ENCODE results near the gene SERPINE1.

Gene SERPINE1

DNA sequence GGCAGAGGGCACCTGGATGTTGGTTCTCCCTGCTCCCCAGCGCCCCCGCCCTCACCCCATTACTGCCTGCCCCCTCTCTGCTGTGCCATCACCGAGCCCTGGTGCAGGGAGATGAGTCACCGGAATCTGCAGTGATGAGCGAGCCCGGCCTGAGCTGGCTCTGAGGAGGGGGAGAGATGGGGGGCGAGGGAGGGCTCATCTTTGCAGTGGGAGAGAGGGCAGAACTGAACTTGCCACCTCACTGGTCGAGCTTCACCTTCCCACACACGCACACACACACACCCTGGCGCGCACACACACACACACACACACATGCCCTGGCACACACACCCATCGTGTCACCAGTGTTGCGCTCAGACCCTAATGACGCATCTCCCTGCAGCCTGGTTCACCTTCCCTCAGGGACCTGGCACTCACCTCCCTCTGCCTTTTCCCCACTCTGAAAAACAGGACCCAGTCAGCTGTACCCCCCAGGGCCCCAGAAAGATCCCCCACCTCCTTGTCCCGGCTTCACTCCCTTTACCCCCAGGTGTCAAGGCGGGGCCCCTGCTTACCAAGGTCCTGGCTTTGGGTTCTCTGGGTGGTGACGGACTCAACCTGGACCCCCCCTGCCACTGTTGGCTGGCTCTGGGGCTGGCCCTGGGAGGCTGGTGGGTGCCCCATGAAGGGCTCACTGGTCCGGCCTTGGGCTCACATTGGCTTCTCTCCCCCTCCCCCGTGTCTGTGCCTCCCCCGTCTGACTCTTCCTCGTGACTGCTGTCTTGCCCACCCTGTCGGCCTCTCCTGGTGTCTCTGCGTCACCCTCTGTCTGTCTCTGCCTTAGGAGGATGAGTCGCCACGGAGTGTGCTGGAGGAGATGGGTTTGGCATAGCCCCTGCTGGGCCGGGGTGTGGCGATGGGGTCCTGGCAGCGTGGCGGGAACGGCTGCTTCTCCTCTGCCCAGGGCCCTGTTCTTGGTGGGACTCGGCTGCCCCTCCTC is 33.1 kb downstream of the SERPINE1 start:
- DNase-seq, result no peak

DNA sequence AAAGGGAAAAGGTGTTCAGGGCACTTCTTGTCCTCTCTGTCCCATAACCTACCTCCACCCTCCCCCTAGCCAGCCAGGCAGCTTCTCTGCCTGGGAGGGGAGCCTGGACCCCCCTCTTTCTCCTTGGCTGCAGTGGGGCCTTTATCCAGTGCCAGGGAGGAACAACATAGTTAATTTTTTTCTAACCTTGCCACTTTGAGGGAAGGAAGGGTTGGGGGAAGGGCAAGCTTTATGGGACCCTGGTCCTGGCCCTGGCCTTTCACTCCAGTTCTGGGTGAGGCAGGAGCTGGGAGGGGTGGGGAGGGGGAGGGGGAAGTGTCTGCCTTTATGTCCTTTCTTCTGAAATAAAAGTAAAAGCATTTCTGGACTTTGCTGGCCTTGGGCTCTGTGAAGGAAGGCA is 34.0 kb downstream of the SERPINE1 start:
- no peak for DNase-seq

GRCh38 chr7:101161692-101162471 is 35.0 kb downstream of the SERPINE1 start:
- no peak for DNase-seq

GRCh38 chr7:101162551-101163278 is 35.8 kb downstream of the SERPINE1 start:
- DNase-seq, result no peak

DNA sequence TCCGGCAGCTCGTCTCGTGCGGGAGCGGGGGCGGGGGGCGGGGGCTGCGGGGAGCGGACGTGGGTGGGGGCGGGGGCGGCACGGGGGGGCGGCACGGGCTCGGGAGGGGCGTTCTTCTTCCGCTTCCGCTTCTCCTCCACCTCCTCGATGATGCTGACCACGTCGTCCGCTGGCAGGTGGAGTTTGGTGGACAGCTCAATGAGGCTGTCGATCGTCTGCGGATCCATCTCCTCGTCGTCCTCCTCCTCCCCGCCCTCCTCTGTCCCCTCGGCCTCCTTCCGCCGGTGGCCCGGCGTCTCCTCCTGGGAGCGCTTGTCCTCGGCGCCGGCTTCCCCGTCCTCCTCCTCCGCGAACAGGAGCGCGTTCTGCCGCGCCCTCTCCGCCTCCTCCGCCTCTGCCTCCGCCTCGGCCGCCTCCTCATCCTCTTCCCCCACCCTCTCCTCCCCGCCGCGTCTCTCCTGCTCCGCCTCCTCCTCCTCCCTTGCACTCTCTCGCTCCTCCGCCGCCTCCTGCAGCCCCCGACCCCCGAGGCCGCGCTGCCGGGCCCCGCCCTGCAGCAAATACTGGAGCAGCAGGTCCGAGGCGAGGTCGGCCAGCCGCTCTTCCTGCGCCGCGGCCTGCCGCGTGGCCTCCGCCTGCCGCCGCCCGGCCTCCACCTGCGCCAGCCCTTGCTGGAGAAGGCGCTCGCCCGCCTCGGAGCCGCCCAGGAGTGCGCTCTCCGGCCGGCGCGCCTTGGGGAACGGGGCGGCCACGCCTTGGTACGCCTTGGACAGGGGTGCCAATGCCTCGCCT is 36.6 kb downstream of the SERPINE1 start:
- DNase-seq, result no peak

GRCh38 chr7:101164071-101164840 is 37.4 kb downstream of the SERPINE1 start:
- no peak for DNase-seq

GRCh38 chr7:101165075-101165957 is 38.4 kb downstream of the SERPINE1 start, which contains the start of gene VGF:
TSS of gene VGF (minus strand) at chr7:101165569. CDS start at chr7:101164843, 726 bp downstream.
- peak; percentile 61 to 91 (median 86) for DNase-seq

- no peak for DNase-seq
Observed at GRCh38 chr7:101165958-101166647, 39.2 kb downstream of the SERPINE1 start.

DNA sequence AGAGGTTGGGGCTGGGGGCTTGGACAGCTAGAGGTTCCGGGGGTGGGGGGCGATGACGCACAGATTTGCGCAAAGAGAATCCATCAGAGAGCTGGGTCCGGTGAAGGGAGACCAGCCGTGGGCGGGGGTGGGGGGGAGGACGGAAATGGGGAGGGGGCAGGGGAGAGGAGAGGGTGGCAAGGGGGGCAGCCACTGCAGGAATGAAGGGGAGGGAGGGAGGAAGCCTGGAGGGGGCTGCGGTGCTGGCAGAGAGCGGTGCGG is 39.7 kb downstream of the SERPINE1 start:
- no peak for DNase-seq

- no peak for DNase-seq
Observed at GRCh38 chr7:101166909-101167644, 40.2 kb downstream of the SERPINE1 start.

GRCh38 chr7:101167645-101168411 is 40.9 kb downstream of the SERPINE1 start:
- DNase-seq, result no peak

GRCh38 chr7:101168412-101169049 is 41.6 kb downstream of the SERPINE1 start:
- no peak for DNase-seq

DNA sequence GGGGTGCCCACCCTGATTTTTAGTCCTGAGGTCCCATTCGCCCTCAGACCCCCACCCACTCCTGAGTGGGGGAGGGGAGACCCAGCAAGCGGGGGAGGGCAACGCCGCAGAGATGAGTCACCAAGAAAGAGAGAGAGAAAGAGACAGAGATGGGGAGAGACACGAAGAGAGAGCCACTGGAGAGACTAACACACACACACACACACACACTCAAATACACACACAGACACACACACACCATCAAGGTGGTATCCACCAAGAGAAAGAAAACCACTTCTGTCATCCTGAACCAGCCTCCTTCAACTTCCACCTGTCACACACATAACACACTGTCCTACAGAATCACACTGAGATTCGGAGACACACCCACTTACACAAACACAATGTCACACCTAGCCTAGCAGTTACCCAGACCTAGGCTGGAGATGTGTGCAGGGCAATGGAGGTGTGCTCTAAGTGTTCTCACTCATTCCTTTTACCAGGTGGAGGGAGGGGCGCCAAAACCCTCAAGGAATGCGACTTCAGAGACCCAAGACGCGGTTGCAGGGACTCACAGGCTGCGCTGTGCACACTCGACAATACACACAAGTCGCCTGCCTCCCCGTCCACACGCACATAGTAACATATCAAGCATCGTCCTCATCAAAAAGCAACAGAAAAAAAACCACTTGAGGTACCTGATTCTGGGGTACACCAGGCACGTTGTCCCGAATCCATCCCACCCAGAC is 42.4 kb downstream of the SERPINE1 start:
- DNase-seq, result no peak

DNA sequence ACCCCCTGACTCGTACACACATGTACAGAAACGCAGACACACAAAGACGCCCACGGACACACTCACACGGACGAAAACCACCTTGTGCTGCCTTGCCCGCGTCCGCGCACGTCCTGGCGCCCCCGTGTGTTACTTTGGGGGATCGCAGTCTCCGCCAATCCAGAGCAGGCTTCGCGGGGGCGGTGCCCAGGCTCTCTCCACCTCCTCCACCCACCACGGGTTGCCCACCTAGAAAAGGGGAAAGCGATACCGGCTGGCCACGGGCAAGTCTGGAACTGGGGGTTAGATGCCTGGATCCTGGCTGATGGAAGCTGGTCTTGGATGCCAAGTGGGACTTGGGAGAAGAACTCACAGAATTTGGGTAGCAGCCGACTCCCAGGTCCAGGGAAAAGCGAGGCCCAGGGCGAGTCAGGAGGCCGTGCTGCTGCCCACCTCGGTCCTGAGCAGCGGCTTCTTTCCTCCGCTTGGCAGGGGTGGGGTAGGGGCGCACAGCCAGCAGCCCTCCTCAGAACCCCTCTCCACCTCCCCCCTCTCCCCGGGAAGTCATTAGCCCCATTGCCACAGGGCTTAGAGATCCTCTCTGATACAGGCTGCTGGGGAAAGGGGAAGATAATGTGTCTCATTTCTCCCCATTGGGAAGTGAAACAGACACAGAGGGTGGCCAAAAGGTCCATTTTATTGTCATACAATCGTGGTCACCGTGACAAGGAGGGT is 43.1 kb downstream of the SERPINE1 start:
- peak; percentile 20 to 69 (median 62) for DNase-seq

- DNase-seq, result no peak
Observed at GRCh38 chr7:101170617-101171441, 43.9 kb downstream of the SERPINE1 start.

DNA sequence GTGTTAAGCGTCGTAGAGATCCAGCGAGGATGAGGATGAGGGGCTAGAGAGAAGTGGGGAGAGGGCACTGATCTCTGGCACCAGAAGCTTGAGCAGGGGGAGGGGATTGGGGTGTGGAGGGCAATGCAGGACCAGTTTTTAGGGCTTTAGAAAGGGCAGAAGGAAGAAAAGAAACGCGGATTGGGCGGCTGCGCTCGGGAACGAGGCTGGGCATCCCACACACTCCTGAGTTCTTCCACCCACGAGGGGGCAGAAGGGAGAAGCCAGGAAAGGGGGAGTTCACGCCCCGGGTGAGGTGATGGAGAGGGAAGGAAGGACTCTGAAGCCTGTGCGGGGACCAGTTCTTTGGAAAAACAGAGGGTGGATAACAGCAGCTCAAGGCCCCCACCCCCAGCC is 44.5 kb downstream of the SERPINE1 start:
- DNase-seq, result no peak

Data from activated naive CD4-positive, alpha-beta T cell (primary cell).